HEK293T (cell line): ENCODE results near the gene S100P.

ENCODE experiments used
- BHLHE40 ChIP-seq: fragments of 450-650 bp; IDR thresholded peaks from 2 replicates; pipeline ENCODE4 v1.6.1; 2016; ENCODE audit warnings: mild to moderate bottlenecking, moderate library complexity, borderline replicate concordance
- CTBP1 ChIP-seq: fragments of 450-650 bp; IDR thresholded peaks from 2 replicates; pipeline ENCODE4 v1.6.1; 2016; ENCODE audit warnings: borderline replicate concordance
- ELF4 ChIP-seq: fragments of 450-650 bp; IDR thresholded peaks from 2 replicates; pipeline ENCODE4 v1.6.1; 2017; ENCODE audit warnings: antibody characterized with exemption
- FOXA1 ChIP-seq: fragments of 450-650 bp; IDR thresholded peaks from 2 replicates; pipeline ENCODE4 v1.6.1; 2016; ENCODE audit warnings: mild to moderate bottlenecking
- FOXM1 ChIP-seq: fragments of 450-650 bp; IDR thresholded peaks from 2 replicates; pipeline ENCODE4 v1.6.1; 2017; ENCODE audit warnings: mild to moderate bottlenecking, borderline replicate concordance
- HDGF ChIP-seq: fragments of 450-650 bp; IDR thresholded peaks from 2 replicates; pipeline ENCODE4 v1.6.1; 2017; ENCODE audit warnings: antibody characterized with exemption, borderline replicate concordance
- SP1 ChIP-seq: fragments of 450-650 bp; IDR thresholded peaks from 2 replicates; pipeline ENCODE4 v1.6.1; 2017
- TARDBP ChIP-seq: fragments of 450-650 bp; IDR thresholded peaks from 2 replicates; pipeline ENCODE4 v1.6.1; 2016
- ZNF384 ChIP-seq: fragments of 450-650 bp; IDR thresholded peaks from 2 replicates; pipeline ENCODE4 v1.6.1; 2016

GRCh38 chr4:6687947-6688878 is 5.5 kb upstream of the S100P start:
- 0 out of 2 replicates have a peak, but pooled peaks have one; percentile 33 for TF ChIP-seq HDGF
- TF ChIP-seq TARDBP, result no peak
- TF ChIP-seq FOXA1, result no peak
- TF ChIP-seq FOXM1, result no peak
- TF ChIP-seq ZNF384, result no peak
- no peak for TF ChIP-seq SP1
- TF ChIP-seq CTBP1, result no peak
- no peak for TF ChIP-seq ELF4
- TF ChIP-seq BHLHE40, result no peak
